SK-N-SH (cell line): ENCODE measurements around the gene APLN. TPM values are rescaled to one million over a fixed set of nuclear protein-coding genes. Genes with fewer than 3 reads are reported as not detected.

Source experiments
- CTCF ChIA-PET: fragments of 300-600, 350-600 bp; formaldehyde crosslinking; extraction: SDS; loops from one replicate; lab custom pipeline; 2021; lab: Yijun Ruan, JAX
- POLR2A ChIA-PET: fragments of 350-600 bp; sonication (Branson Sonifier 250); formaldehyde crosslinking; extraction: SDS; loops from one replicate; lab custom pipeline; 2020; ENCODE audit warnings: antibody characterized with exemption, inconsistent platforms; lab: Yijun Ruan, JAX
- DNase-seq: peaks from one replicate; pipeline ENCODE4 v3.0.0; 2012
- H2AFZ ChIP-seq: fragments of 200-600 bp; sonication (generic); 2 replicates; pipeline ENCODE4 v1.8.1; 2016; ENCODE audit warnings: antibody characterized with exemption, mild to moderate bottlenecking, low read depth
- H3F3A ChIP-seq: fragments of 200-600 bp; sonication (generic); replicated peaks from 2 replicates; pipeline ENCODE3; 2016; ENCODE audit warnings: antibody characterized with exemption, mild to moderate bottlenecking; ENCODE audit not compliant: insufficient read depth
- H3K27ac ChIP-seq, 2 experiments: fragments of 200-500 bp in 1 of 2; fragments of 200-600 bp in 1 of 2; sonication (Bioruptor generic) in 1 of 2; sonication (generic), shearing (Covaris generic) in 1 of 2; 2 replicates each; pipeline versions ENCODE4 v1.5.1 to v1.6.1; 2014 to 2016; ENCODE audit warnings: low read depth in 2 of 2, inconsistent platforms in 1 of 2, low read length in 1 of 2, mild to moderate bottlenecking in 1 of 2, mixed read lengths in 1 of 2
- H3K27me3 ChIP-seq: fragments of 200-600 bp; sonication (generic), shearing (Covaris generic); 2 replicates; pipeline ENCODE4 v1.6.1; 2016; ENCODE audit warnings: mixed run types; ENCODE audit not compliant: insufficient read depth
- H3K36me3 ChIP-seq, 2 experiments: fragments of 200-500 bp in 1 of 2; fragments of 200-600 bp in 1 of 2; sonication (Bioruptor generic) in 1 of 2; sonication (generic) in 1 of 2; replicated peaks in 1 of 2; 2 replicates each; pipeline versions ENCODE3 to v1.5.1; 2014 to 2016; ENCODE audit warnings: low read length in 1 of 2, mild to moderate bottlenecking in 1 of 2; ENCODE audit not compliant: insufficient read depth in 2 of 2, control insufficient read depth in 1 of 2
- H3K4me1 ChIP-seq, 2 experiments: fragments of 200-500 bp in 1 of 2; fragments of 200-600 bp in 1 of 2; sonication (Bioruptor generic) in 1 of 2; sonication (generic), shearing (Covaris generic) in 1 of 2; 2 replicates each; pipeline versions ENCODE4 v1.5.1 to v1.6.1; 2014 to 2016; ENCODE audit warnings: low read depth in 1 of 2, low read length in 1 of 2, mixed run types in 1 of 2; ENCODE audit not compliant: insufficient read depth in 2 of 2, control insufficient read depth in 1 of 2
- H3K4me2 ChIP-seq: fragments of 200-600 bp; sonication (generic), shearing (Covaris generic); 2 replicates; pipeline ENCODE4 v1.6.1; 2017; ENCODE audit warnings: mixed run types
- H3K4me3 ChIP-seq, 2 experiments: fragments of 200-500 bp in 1 of 2; fragments of 200-600 bp in 1 of 2; sonication (Bioruptor generic) in 1 of 2; sonication (generic), shearing (Covaris generic) in 1 of 2; 2 replicates each; pipeline versions ENCODE4 v1.5.1 to v1.8.1; 2014 to 2016; ENCODE audit warnings: low read depth in 2 of 2, inconsistent platforms in 1 of 2, low read length in 1 of 2, mild to moderate bottlenecking in 1 of 2, mixed read lengths in 1 of 2, moderate library complexity in 1 of 2
- H3K79me2 ChIP-seq: fragments of 200-600 bp; sonication (generic); 2 replicates; pipeline ENCODE4 v1.8.1; 2017; ENCODE audit warnings: mild to moderate bottlenecking; ENCODE audit not compliant: insufficient read depth
- H3K9ac ChIP-seq: fragments of 200-600 bp; sonication (generic); 2 replicates; pipeline ENCODE4 v1.6.1; 2017; ENCODE audit warnings: mixed run types
- H3K9me2 ChIP-seq: fragments of 200-600 bp; sonication (generic); 2 replicates; pipeline ENCODE4 v1.6.1; 2017; ENCODE audit warnings: mixed run types
- H3K9me3 ChIP-seq: fragments of 200-600 bp; sonication (generic); 2 replicates; pipeline ENCODE4 v1.6.1; 2017; ENCODE audit warnings: mixed run types, mild to moderate bottlenecking, moderate library complexity
- H4K20me1 ChIP-seq: fragments of 200-600 bp; sonication (generic); 2 replicates; pipeline ENCODE4 v1.6.1; 2017; ENCODE audit warnings: mild to moderate bottlenecking, mixed run types; ENCODE audit not compliant: insufficient read depth
- CHD2 ChIP-seq: fragments of 150-350 bp; IDR thresholded peaks from 2 replicates; pipeline ENCODE4 v1.6.1; 2018; ENCODE audit warnings: low read length; ENCODE audit not compliant: partially characterized antibody
- EZH2phosphoT487 ChIP-seq: fragments of 200-600 bp; sonication (generic); IDR thresholded peaks from 2 replicates; pipeline ENCODE4 v1.6.1; 2017; ENCODE audit warnings: low read depth, mixed run types, mild to moderate bottlenecking, antibody characterized with exemption, moderate library complexity, borderline replicate concordance
- FOSL2 ChIP-seq: IDR thresholded peaks from 2 replicates; pipeline ENCODE4 v1.4.0; 2012; ENCODE audit warnings: low read depth, mild to moderate bottlenecking, moderate library complexity, borderline replicate concordance
- FOXJ3 ChIP-seq: sonication (generic); formaldehyde crosslinking; IDR thresholded peaks from 2 replicates; pipeline ENCODE4 v1.5.1; 2020; ENCODE audit warnings: mild to moderate bottlenecking, missing genetic modification reagents
- FOXM1 ChIP-seq: IDR thresholded peaks from 2 replicates; pipeline ENCODE4 v1.4.0; 2012; ENCODE audit warnings: low read depth, mild to moderate bottlenecking
- GABPA ChIP-seq: IDR thresholded peaks from 2 replicates; pipeline ENCODE4 v1.4.0; 2012; ENCODE audit warnings: low read depth, mild to moderate bottlenecking
- MEF2A ChIP-seq: IDR thresholded peaks from 2 replicates; pipeline ENCODE4 v1.4.0; 2012; ENCODE audit warnings: low read depth, borderline replicate concordance
- MXI1 ChIP-seq: IDR thresholded peaks from 2 replicates; pipeline ENCODE4 v1.6.1; 2012; ENCODE audit warnings: mild to moderate bottlenecking, low read depth, low read length, improper control_type of control experiment
- NFIC ChIP-seq: IDR thresholded peaks from 2 replicates; pipeline ENCODE4 v1.4.0; 2012; ENCODE audit warnings: borderline replicate concordance
- POLR2AphosphoS5 ChIP-seq: IDR thresholded peaks from 2 replicates; pipeline ENCODE4 v1.6.1; 2012; ENCODE audit warnings: low read depth, low read length
- RAD21 ChIP-seq: IDR thresholded peaks from 2 replicates; pipeline ENCODE4 v1.6.1; 2012; ENCODE audit warnings: mild to moderate bottlenecking, low read length
- RXRA ChIP-seq: IDR thresholded peaks from 2 replicates; pipeline ENCODE4 v1.4.0; 2012; ENCODE audit warnings: low read depth, mild to moderate bottlenecking, borderline replicate concordance
- SIN3A ChIP-seq: IDR thresholded peaks from 2 replicates; pipeline ENCODE4 v1.6.1; 2012; ENCODE audit warnings: low read depth, mild to moderate bottlenecking, low read length, moderate library complexity, borderline replicate concordance
- SMC3 ChIP-seq: IDR thresholded peaks from 2 replicates; pipeline ENCODE4 v1.6.1; 2012; ENCODE audit warnings: low read depth, low read length, improper control_type of control experiment
- TCF12 ChIP-seq: IDR thresholded peaks from 2 replicates; pipeline ENCODE4 v1.4.0; 2012
- TEAD4 ChIP-seq: IDR thresholded peaks from 2 replicates; pipeline ENCODE4 v1.4.0; 2012; ENCODE audit warnings: mild to moderate bottlenecking, borderline replicate concordance; ENCODE audit not compliant: insufficient read depth
- YY1 ChIP-seq: IDR thresholded peaks from 2 replicates; pipeline ENCODE4 v1.4.0; 2012; ENCODE audit warnings: low read depth, mild to moderate bottlenecking
- WGBS: methylation state at CpG from one replicate; pipeline ENCODE4 v1.1.6; 2017; ENCODE audit warnings: low lambda C conversion rate; 5-methylcytosine and 5-hydroxymethylcytosine counted together
- polyA plus RNA-seq, 3 experiments: library from polyadenylated mRNA; depleted of rRNA; stranded (reverse); fragments of >200 nt; gene quantifications; 2 replicates each; pipeline ENCODE4 v1.2.3, GENCODE V29; 2012
- TF ChIP-seq, protein P1 (sequence below): IDR thresholded peaks from 2 replicates; pipeline ENCODE4 v1.4.0; 2012; ENCODE audit warnings: low read depth
- TF ChIP-seq, protein P2 (sequence below): IDR thresholded peaks from 2 replicates; pipeline ENCODE4; 2012
- TF ChIP-seq, protein P3 (sequence below): fragments of 150-350 bp; IDR thresholded peaks from 2 replicates; pipeline ENCODE4 v1.6.1; 2017; ENCODE audit warnings: antibody characterized with exemption, low read length, low read depth, borderline replicate concordance
- TF ChIP-seq, protein P4 (sequence below): fragments of 200-600 bp; sonication (generic); IDR thresholded peaks from 2 replicates; pipeline ENCODE4 v1.6.1; 2017; ENCODE audit warnings: antibody characterized with exemption, mild to moderate bottlenecking, moderate library complexity

The APLN gene
- polyA plus RNA-seq, 1 of the 3 experiments (the other 2 are of a cell fraction), result 0.82 TPM

DNA sequence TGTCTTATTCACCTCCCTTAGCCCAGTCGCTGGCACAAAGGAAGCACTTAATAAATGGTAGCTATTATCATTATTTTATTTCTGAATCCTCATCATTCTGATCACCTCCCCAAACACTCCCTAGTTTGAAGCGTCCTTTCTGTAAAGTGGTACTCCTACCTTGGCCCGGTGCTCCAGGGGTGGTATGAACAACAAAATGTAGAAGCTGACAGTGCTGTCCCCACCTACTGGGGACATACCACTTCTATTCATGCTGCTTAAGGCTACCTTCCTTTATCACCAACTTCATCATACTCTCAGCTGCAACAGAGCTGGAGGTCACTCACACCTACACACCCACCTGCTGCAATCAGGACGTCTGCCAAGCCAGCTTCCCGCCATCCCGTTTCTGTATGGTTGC, 40.8 kb upstream of the APLN start (continued):
- TF ChIP-seq YY1 (no peak), RXRA (no peak)

DNA sequence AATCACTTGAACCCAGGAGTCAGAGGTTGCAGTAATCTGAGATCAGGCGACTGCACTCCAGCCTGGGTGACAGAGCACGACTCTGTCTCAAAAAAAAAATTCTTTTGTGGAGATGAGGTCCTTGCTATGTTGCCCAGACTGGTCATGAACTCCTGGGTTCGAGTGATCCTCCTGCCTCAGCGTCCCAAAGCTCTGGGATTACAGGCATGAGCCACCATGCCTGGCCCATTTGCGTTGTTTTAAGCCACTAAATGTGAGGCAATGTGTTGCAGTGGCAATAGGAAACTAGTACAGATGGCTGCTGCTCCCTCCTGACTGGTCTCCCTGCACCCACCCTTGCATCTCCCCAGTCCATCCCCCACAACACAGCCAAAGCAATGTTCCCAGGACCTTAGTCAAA, 40.0 kb upstream of the APLN start:
- Histone ChIP-seq H3F3A (no peaks in the 10 kb centered on the region), H3K9ac (no peak overlapping the region), H3K27ac (no peak overlapping the region), H3K79me2 (no peaks in the 10 kb centered on the region), H3K9me3 (no peaks in the 10 kb centered on the region), H4K20me1 (no peaks in the 10 kb centered on the region), H3K9me2 (no peaks in the 10 kb centered on the region), H3K4me3 (no peak overlapping the region), H3K27me3 (peaks cover 24% of the 10 kb centered on the region; the same call in 1 of the 2 replicates), H2AFZ (no peak overlapping the region), H3K4me2 (no peak overlapping the region), H3K4me1 (no peaks in the 10 kb centered on the region), H3K36me3 (no peaks in the 10 kb centered on the region)
- POLR2A ChIA-PET, result no interaction called here
- no peak for DNase-seq
- TF ChIP-seq, protein P1, sequence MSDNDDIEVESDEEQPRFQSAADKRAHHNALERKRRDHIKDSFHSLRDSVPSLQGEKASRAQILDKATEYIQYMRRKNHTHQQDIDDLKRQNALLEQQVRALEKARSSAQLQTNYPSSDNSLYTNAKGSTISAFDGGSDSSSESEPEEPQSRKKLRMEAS, result no peak
- TF ChIP-seq MXI1, result no peak
- TF ChIP-seq, protein P2, sequence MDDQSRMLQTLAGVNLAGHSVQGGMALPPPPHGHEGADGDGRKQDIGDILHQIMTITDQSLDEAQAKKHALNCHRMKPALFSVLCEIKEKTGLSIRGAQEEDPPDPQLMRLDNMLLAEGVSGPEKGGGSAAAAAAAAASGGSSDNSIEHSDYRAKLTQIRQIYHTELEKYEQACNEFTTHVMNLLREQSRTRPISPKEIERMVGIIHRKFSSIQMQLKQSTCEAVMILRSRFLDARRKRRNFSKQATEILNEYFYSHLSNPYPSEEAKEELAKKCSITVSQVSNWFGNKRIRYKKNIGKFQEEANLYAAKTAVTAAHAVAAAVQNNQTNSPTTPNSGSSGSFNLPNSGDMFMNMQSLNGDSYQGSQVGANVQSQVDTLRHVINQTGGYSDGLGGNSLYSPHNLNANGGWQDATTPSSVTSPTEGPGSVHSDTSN, result no peak
- TF ChIP-seq MEF2A, result no peak
- TF ChIP-seq GABPA, result no peak
- no peak for TF ChIP-seq TEAD4
- TF ChIP-seq FOXM1, result no peak
- TF ChIP-seq SIN3A, result no peak
- TF ChIP-seq POLR2AphosphoS5, result no peak
- no peak for TF ChIP-seq RAD21
- WGBS, result 51% methylated on average over 5 of the region's 5 CpGs
- CTCF ChIA-PET, result interaction anchor here (1.3 kb wide), 1 partner anchor 8 kb away, joined by 3 read pairs; no protein-coding TSS in a partner anchor

DNA sequence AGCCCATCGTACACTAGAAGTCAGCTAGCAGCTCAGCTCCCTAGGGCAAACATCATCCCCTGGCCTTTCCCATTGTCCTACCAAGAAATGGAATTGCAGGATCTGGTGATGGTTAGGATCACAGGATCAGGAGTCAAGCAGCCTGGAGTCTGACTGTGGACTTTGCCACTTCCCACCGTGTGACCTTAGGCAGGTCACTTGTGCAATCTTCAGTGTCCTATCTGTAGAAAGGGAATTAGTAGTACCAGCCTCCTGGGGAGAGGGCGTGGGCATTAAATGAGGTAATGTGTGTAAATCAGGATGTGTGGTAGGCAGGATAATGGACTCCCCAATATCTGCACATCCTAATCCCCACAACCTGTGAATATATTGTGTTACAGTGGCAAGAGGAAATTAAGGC, 38.6 kb upstream of the APLN start:
- WGBS, result 45% methylated on average over 3 of the region's 3 CpGs
- H3K9ac ChIP-seq, result no peak overlapping the region
- no peaks in the 10 kb centered on the region for H4K20me1 ChIP-seq
- no peak overlapping the region for H2AFZ ChIP-seq
- H3K79me2 ChIP-seq, result no peaks in the 10 kb centered on the region
- no peak for TF ChIP-seq FOSL2
- no peak for TF ChIP-seq MXI1
- no peak for TF ChIP-seq TCF12
- TF ChIP-seq, protein P1, result no peak
- no peak for TF ChIP-seq FOXJ3 (CRISPR knock-in tag)
- TF ChIP-seq, protein P3, sequence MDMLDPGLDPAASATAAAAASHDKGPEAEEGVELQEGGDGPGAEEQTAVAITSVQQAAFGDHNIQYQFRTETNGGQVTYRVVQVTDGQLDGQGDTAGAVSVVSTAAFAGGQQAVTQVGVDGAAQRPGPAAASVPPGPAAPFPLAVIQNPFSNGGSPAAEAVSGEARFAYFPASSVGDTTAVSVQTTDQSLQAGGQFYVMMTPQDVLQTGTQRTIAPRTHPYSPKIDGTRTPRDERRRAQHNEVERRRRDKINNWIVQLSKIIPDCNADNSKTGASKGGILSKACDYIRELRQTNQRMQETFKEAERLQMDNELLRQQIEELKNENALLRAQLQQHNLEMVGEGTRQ, result no peak
- TF ChIP-seq CHD2, result no peak
- TF ChIP-seq RXRA, result no peak
- TF ChIP-seq MEF2A, result no peak
- TF ChIP-seq EZH2phosphoT487, result no peak
- TF ChIP-seq NFIC, result no peak
- no peak for TF ChIP-seq SMC3
- TF ChIP-seq, protein P2, result no peak
- TF ChIP-seq, protein P4, sequence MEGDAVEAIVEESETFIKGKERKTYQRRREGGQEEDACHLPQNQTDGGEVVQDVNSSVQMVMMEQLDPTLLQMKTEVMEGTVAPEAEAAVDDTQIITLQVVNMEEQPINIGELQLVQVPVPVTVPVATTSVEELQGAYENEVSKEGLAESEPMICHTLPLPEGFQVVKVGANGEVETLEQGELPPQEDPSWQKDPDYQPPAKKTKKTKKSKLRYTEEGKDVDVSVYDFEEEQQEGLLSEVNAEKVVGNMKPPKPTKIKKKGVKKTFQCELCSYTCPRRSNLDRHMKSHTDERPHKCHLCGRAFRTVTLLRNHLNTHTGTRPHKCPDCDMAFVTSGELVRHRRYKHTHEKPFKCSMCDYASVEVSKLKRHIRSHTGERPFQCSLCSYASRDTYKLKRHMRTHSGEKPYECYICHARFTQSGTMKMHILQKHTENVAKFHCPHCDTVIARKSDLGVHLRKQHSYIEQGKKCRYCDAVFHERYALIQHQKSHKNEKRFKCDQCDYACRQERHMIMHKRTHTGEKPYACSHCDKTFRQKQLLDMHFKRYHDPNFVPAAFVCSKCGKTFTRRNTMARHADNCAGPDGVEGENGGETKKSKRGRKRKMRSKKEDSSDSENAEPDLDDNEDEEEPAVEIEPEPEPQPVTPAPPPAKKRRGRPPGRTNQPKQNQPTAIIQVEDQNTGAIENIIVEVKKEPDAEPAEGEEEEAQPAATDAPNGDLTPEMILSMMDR, result no peak
- TF ChIP-seq, all 33 proteins: peak for 0
- H3K4me3 ChIP-seq, result no peak overlapping the region
- no peak for DNase-seq
- H3K36me3 ChIP-seq, result no peaks in the 10 kb centered on the region
- no peaks in the 10 kb centered on the region for H3K9me3 ChIP-seq
- peaks cover 25% of the 10 kb centered on the region; the same call in 1 of the 2 replicates for H3K27me3 ChIP-seq
- ChIA-PET CTCF (no interaction called here), POLR2A (no interaction called here)
- no peaks in the 10 kb centered on the region for H3F3A ChIP-seq
- no peaks in the 10 kb centered on the region for H3K4me1 ChIP-seq
- no peak overlapping the region for H3K27ac ChIP-seq
- H3K4me2 ChIP-seq, result no peak overlapping the region
- H3K9me2 ChIP-seq, result no peaks in the 10 kb centered on the region
